Neural progenitor cell (in vitro differentiated cells): ENCODE measurements around the gene MACC1. TPM values are rescaled to one million over a fixed set of nuclear protein-coding genes. Genes with fewer than 3 reads are reported as not detected.
A peak's percentile ranks its signal among the peaks of the same experiment; 100 is the strongest.

Experiments used
- DNase-seq: peaks from one replicate; pipeline ENCODE4 v3.0.0-alpha.2; 2016; ENCODE audit warnings: low spot score
- H2AFZ ChIP-seq: fragments of 200-600 bp; sonication (generic); replicated peaks from 2 replicates; pipeline ENCODE4 v1.6.1; 2016; ENCODE audit warnings: antibody characterized with exemption
- H3F3A ChIP-seq: fragments of 200-600 bp; sonication (generic); 2 replicates; pipeline ENCODE4 v1.6.1; 2016; ENCODE audit warnings: antibody characterized with exemption, low read depth
- H3K27ac ChIP-seq: fragments of 200-600 bp; sonication (generic); 2 replicates; pipeline ENCODE4 v1.5.1; 2016; ENCODE audit warnings: mild to moderate bottlenecking
- H3K27me3 ChIP-seq: fragments of 200-600 bp; sonication (generic); 2 replicates; pipeline ENCODE4 v1.6.1; 2016; ENCODE audit warnings: mild to moderate bottlenecking, moderate library complexity
- H3K36me3 ChIP-seq: fragments of 200-600 bp; sonication (generic); 2 replicates; pipeline ENCODE4 v1.5.1; 2016
- H3K4me1 ChIP-seq: fragments of 200-600 bp; sonication (generic); 2 replicates; pipeline ENCODE4 v1.6.1; 2016; ENCODE audit warnings: mixed run types
- H3K4me2 ChIP-seq: fragments of 200-600 bp; sonication (generic); 2 replicates; pipeline ENCODE4 v1.6.1; 2016
- H3K4me3 ChIP-seq: fragments of 200-600 bp; sonication (generic); 2 replicates; pipeline ENCODE4 v1.5.1; 2016
- H3K79me2 ChIP-seq: fragments of 200-600 bp; sonication (generic); 2 replicates; pipeline ENCODE4 v1.6.1; 2016; ENCODE audit warnings: low read depth
- H3K9ac ChIP-seq: fragments of 200-600 bp; sonication (generic); 2 replicates; pipeline ENCODE4 v1.6.1; 2016
- H3K9me3 ChIP-seq: fragments of 200-600 bp; sonication (generic); 2 replicates; pipeline ENCODE4 v1.5.1; 2016; ENCODE audit warnings: low read depth
- H4K20me1 ChIP-seq: fragments of 200-600 bp; sonication (generic); 2 replicates; pipeline ENCODE4 v1.6.1; 2016; ENCODE audit warnings: low read depth
- H3K27ac Mint-ChIP-seq: 3 replicates; pipeline ENCODE4 v1.8.0; 2021; ENCODE audit warnings: mixed read lengths
- H3K27me3 Mint-ChIP-seq: 2 replicates; pipeline ENCODE4 v1.8.0; 2022; ENCODE audit warnings: low read depth, mild to moderate bottlenecking, inconsistent platforms, moderate library complexity, mixed read lengths; ENCODE audit not compliant: insufficient read depth
- H3K36me3 Mint-ChIP-seq: 3 replicates; pipeline ENCODE4 v1.8.0; 2021; ENCODE audit warnings: mixed read lengths
- H3K4me1 Mint-ChIP-seq: 3 replicates; pipeline ENCODE4 v1.8.0; 2021; ENCODE audit warnings: mixed read lengths
- H3K4me3 Mint-ChIP-seq: 3 replicates; pipeline ENCODE4 v1.8.0; 2021; ENCODE audit warnings: mild to moderate bottlenecking, moderate library complexity, mixed read lengths
- H3K9me3 Mint-ChIP-seq: 3 replicates; pipeline ENCODE4 v1.8.0; 2020; ENCODE audit warnings: mixed read lengths
- EZH2 ChIP-seq: fragments of 200-600 bp; sonication (generic); IDR thresholded peaks from 2 replicates; pipeline ENCODE4 v1.6.1; 2017; ENCODE audit warnings: antibody characterized with exemption, mild to moderate bottlenecking, moderate library complexity
- EZH2phosphoT487 ChIP-seq: fragments of 200-600 bp; sonication (generic); IDR thresholded peaks from 2 replicates; pipeline ENCODE4 v1.6.1; 2017; ENCODE audit warnings: antibody characterized with exemption
- total RNA-seq: library from RNA; depleted of rRNA; stranded (reverse); fragments of >200 nt; gene quantifications from 2 replicates; pipeline ENCODE4 v1.2.3, GENCODE V29; 2015; ENCODE audit warnings: low replicate concordance
- TF ChIP-seq, protein P1 (sequence below): fragments of 200-600 bp; sonication (generic); IDR thresholded peaks from 2 replicates; pipeline ENCODE4 v1.5.1; 2017; ENCODE audit warnings: antibody characterized with exemption, mild to moderate bottlenecking

MACC1 gene
- total RNA-seq, 1 donor from 2014 or later = 7.2 TPM

DNA sequence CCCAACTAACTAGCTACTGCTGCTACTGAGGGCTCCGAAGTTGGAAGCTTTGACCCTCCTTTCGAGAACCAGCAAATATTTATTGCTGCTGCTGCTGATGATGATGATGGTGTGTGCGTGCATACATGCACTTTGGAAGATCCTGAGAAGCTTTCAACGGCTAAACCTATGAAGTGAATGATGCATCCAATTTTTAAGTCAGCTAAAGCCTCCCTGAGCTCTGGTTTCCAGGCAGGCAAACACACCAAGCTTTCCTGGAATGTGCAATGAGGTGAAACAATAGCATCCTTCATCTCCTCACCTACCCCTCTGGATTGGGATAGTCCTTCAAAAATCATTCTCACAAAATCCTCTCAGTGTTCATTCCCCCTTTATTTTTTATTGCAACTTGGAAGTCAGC is 13.9 kb downstream of the MACC1 start:
- Histone ChIP-seq H3K27me3 (no peaks in the 10 kb centered on the region), H3F3A (no peaks in the 10 kb centered on the region), H3K4me3 (no peak overlapping the region), H3K36me3 (no peaks in the 10 kb centered on the region), H2AFZ (no peak overlapping the region), H3K4me1 (peaks cover 7% of the 10 kb centered on the region), H3K79me2 (no peaks in the 10 kb centered on the region), H4K20me1 (no peaks in the 10 kb centered on the region), H3K9ac (no peak overlapping the region), H3K9me3 (no peaks in the 10 kb centered on the region), H3K4me2 (no peak overlapping the region), H3K27ac (no peak overlapping the region)
- H3K36me3 Mint-ChIP-seq = peaks cover 3% of the 10 kb centered on the region
- peaks cover 4% of the 10 kb centered on the region for H3K27me3 Mint-ChIP-seq
- no peak overlapping the region for H3K4me3 Mint-ChIP-seq
- no peak overlapping the region for H3K27ac Mint-ChIP-seq
- TF ChIP-seq, protein P1, sequence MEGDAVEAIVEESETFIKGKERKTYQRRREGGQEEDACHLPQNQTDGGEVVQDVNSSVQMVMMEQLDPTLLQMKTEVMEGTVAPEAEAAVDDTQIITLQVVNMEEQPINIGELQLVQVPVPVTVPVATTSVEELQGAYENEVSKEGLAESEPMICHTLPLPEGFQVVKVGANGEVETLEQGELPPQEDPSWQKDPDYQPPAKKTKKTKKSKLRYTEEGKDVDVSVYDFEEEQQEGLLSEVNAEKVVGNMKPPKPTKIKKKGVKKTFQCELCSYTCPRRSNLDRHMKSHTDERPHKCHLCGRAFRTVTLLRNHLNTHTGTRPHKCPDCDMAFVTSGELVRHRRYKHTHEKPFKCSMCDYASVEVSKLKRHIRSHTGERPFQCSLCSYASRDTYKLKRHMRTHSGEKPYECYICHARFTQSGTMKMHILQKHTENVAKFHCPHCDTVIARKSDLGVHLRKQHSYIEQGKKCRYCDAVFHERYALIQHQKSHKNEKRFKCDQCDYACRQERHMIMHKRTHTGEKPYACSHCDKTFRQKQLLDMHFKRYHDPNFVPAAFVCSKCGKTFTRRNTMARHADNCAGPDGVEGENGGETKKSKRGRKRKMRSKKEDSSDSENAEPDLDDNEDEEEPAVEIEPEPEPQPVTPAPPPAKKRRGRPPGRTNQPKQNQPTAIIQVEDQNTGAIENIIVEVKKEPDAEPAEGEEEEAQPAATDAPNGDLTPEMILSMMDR = no peak
- no peak for TF ChIP-seq EZH2phosphoT487
- no peak for TF ChIP-seq EZH2
- H3K9me3 Mint-ChIP-seq = peaks cover 9% of the 10 kb centered on the region
- H3K4me1 Mint-ChIP-seq = peaks cover 19% of the 10 kb centered on the region
- no peak for DNase-seq

DNA sequence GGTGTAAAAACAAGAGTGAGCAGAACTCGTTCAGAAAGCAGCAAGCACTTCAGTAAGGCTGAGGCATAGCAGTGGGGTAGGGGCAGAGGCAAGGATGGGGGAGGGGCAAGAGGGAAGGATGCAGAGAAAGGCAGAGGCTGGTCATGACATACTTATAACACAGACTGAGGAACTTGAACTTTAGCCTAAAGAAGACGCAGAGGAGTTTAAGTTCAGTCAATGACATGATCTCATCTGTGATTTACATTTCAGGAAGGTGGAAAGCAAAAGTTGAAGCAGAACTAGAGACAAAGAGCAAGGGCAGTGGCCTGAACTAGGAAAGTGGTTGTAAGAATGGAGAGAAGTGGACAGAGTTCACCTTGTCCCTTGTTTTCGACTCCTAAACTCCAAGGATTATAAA is 15.8 kb downstream of the MACC1 start:
- TF ChIP-seq, protein P1 = no peak
- TF ChIP-seq EZH2 = no peak
- TF ChIP-seq EZH2phosphoT487 = no peak
- Histone ChIP-seq H2AFZ (peak overlapping the region; percentile 66), H3K36me3 (no peaks in the 10 kb centered on the region), H3K27me3 (no peaks in the 10 kb centered on the region), H4K20me1 (no peaks in the 10 kb centered on the region), H3K4me3 (no peak overlapping the region), H3K79me2 (no peaks in the 10 kb centered on the region), H3K9me3 (no peaks in the 10 kb centered on the region), H3K4me1 (peaks cover 7% of the 10 kb centered on the region), H3K9ac (no peak overlapping the region), H3F3A (no peaks in the 10 kb centered on the region), H3K4me2 (no peak overlapping the region), H3K27ac (no peak overlapping the region)
- peaks cover 25% of the 10 kb centered on the region for H3K4me1 Mint-ChIP-seq
- peak overlapping the region; percentile 77 for H3K27ac Mint-ChIP-seq
- DNase-seq = peak; percentile 10
- peaks cover 4% of the 10 kb centered on the region for H3K27me3 Mint-ChIP-seq
- no peaks in the 10 kb centered on the region for H3K9me3 Mint-ChIP-seq
- no peak overlapping the region for H3K4me3 Mint-ChIP-seq
- no peaks in the 10 kb centered on the region for H3K36me3 Mint-ChIP-seq

DNA sequence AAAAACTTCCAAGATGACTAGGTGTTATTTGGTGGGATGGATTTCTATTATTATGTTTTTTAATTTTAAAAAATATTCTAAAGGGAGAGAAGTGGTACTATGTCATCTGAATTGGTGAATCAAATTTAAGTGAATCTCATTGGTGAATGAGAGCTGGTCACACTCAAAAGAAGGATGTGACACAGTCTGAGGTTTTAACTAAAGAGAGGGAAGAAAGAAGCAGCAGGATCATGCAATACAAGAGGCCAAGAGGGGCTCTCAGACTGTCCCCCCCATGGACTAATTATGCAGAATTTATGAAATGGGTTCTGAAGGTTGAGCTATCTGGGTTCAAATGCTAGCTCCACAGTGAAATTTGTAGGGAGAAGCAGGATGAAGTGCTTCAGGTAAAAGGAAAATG is 16.2 kb downstream of the MACC1 start:
- H3K4me2 ChIP-seq = no peak overlapping the region
- no peaks in the 10 kb centered on the region for H3K36me3 Mint-ChIP-seq
- TF ChIP-seq, protein P1 = no peak
- TF ChIP-seq EZH2phosphoT487 = no peak
- no peak for TF ChIP-seq EZH2
- H3K4me3 ChIP-seq = no peak overlapping the region
- no peak overlapping the region for H3K27ac ChIP-seq
- H3K36me3 ChIP-seq = no peaks in the 10 kb centered on the region
- no peaks in the 10 kb centered on the region for H3K79me2 ChIP-seq
- peak overlapping the region; percentile 66 for H2AFZ ChIP-seq
- H3K4me3 Mint-ChIP-seq = no peak overlapping the region
- peaks cover 7% of the 10 kb centered on the region for H3K4me1 ChIP-seq
- no peaks in the 10 kb centered on the region for H3K9me3 ChIP-seq
- no peaks in the 10 kb centered on the region for H3K9me3 Mint-ChIP-seq
- no peaks in the 10 kb centered on the region for H3K27me3 ChIP-seq
- H4K20me1 ChIP-seq = no peaks in the 10 kb centered on the region
- H3K27me3 Mint-ChIP-seq = peaks cover 2% of the 10 kb centered on the region
- no peaks in the 10 kb centered on the region for H3F3A ChIP-seq
- no peak for DNase-seq
- H3K27ac Mint-ChIP-seq = peak overlapping the region; percentile 77
- no peak overlapping the region for H3K9ac ChIP-seq
- peaks cover 25% of the 10 kb centered on the region for H3K4me1 Mint-ChIP-seq
